ENCODE data around the gene DIAPH3. TPM values are rescaled to one million over a fixed set of nuclear protein-coding genes. Genes with fewer than 3 reads are reported as not detected.

The DIAPH3 gene
- total and polyA plus RNA-seq, 2 of the 8 experiments (the other 6 are each of a cell fraction or from before 2014, with no cell fraction given), result 8.0 to 30.8 TPM

DNA sequence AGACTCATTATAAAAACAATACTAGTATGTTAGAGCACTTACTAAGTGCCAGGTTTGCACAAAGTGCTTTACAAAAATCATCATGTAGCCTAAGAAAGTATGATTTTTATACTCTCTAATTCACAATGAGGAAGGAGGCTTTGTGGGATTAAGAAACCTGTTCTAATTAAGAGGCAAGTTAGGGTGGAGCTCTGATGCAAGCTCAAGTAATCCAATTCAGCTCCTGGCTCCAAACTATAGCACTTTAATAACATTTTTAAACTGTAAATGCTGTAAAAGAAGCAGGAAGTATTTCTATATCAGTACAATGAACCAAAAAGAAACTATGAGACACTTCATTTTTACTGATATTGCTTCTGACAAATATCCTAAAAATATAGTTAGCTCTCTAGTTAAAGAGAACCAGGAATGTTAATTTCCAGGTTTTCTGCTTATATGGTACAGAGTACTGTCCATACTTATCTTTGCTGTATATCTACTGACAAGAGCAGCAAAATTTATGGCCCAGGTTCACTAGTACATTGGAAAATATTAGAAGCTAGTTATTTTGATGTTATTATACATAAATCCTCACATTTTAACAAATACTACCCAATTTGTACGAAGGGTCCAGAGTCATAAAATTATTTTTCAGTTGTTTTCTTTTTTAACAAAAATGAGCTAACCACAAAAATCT, 482.0 kb downstream of the DIAPH3 start:
- Histone ChIP-seq H3K4me1 (replicated peaks in 1 of 4; ENCODE audit: control insufficient read depth in 3 of 4, insufficient read depth in 4 of 4, low read length in 3 of 4) (peaks cover 0 to 7% (median 3%) of the 10 kb centered on the region in 4 experiments; a peak in 4 of 7 replicates), H3K4ac (replicated peaks; ENCODE audit: insufficient read length, low read depth, low read length) (no peak overlapping the region), H2BK15ac (ENCODE audit: low read length) (no peak overlapping the region), H3K56ac (replicated peaks; ENCODE audit: insufficient read length, low read depth, low read length) (no peak overlapping the region), H4K5ac (ENCODE audit: insufficient read length, low read depth, low read length) (no peak overlapping the region), H2AK5ac (ENCODE audit: low read depth, low read length) (no peak overlapping the region), H2BK120ac (replicated peaks; ENCODE audit: low read depth, low read length) (no peak overlapping the region), H2BK12ac (ENCODE audit: low read depth, low read length) (no peak overlapping the region), H3K79me1 (ENCODE audit: low read depth, low read length) (no peaks in the 10 kb centered on the region), H3K14ac (ENCODE audit: insufficient read length) (no peak overlapping the region), H3K23ac (ENCODE audit: insufficient read length) (no peak overlapping the region), H3K27ac (ENCODE audit: low read depth, low read length) (no peak overlapping the region), H4K8ac (ENCODE audit: extremely low read depth, insufficient read depth, low read length) (no peak overlapping the region), H4K20me1 (replicated peaks in 1 of 2; ENCODE audit: control insufficient read depth in 1 of 2, insufficient read depth in 2 of 2, low read length in 2 of 2) (no peaks in the 10 kb centered on the region), H3K79me2 (ENCODE audit: control insufficient read depth in 1 of 2, insufficient read depth in 2 of 2, low read length in 2 of 2) (no peaks in the 10 kb centered on the region), H3K4me3 (ENCODE audit: extremely low read depth in 1 of 4, insufficient read depth in 2 of 4, low read depth in 3 of 4, low read length in 4 of 4) (no peak overlapping the region), H3K36me3 (ENCODE audit: control insufficient read depth in 2 of 4, insufficient read depth in 4 of 4, low read length in 3 of 4) (no peaks in the 10 kb centered on the region), H2AFZ (ENCODE audit: low read length) (no peak overlapping the region), H3K27me3 (replicated peaks in 1 of 4; ENCODE audit: control insufficient read depth in 3 of 4, extremely low read depth in 1 of 4, insufficient read depth in 3 of 4, low read length in 3 of 4) (peaks cover 0 to 1% (median 0%) of the 10 kb centered on the region in 4 experiments; a peak in 1 of 7 replicates), H2BK5ac (ENCODE audit: low read depth, low read length) (no peak overlapping the region), H3K9ac (replicated peaks in 1 of 4; ENCODE audit: extremely low read depth in 1 of 4, low read depth in 3 of 4, low read length in 3 of 4) (no peak overlapping the region), H3K23me2 (ENCODE audit: low read depth, low read length) (no peaks in the 10 kb centered on the region), H3K9me3 (ENCODE audit: insufficient read depth in 2 of 2, low read depth in 1 of 2, low read length in 1 of 2) (no peaks in the 10 kb centered on the region), H2BK20ac (ENCODE audit: low read length) (no peak overlapping the region), H4K91ac (replicated peaks; ENCODE audit: insufficient read length, low read length) (no peak overlapping the region), H3K18ac (ENCODE audit: extremely low read depth, low read length) (no peak overlapping the region), H3K4me2 (ENCODE audit: insufficient read depth in 1 of 2, low read depth in 2 of 2, low read length in 2 of 2) (no peak overlapping the region)
- 92% methylated on average over 1 of the region's 1 CpG; no CpG with 5 or more reads in 1 of the 2 experiments for WGBS, 2 experiments (ENCODE audit: extremely low coverage in 1 of 2, insufficient coverage in 1 of 2, insufficient read length in 1 of 2, insufficient replicate concordance in 2 of 2, low coverage in 1 of 2, low lambda C conversion rate in 2 of 2, missing lambda C conversion rate in 1 of 2)
- ChIA-PET CTCF (ENCODE audit: partially characterized antibody) (interaction anchor here (0.5 to 8.8 kb wide), 24 partner anchors 10 to 752 kb away, joined by 3 to 94 read pairs (median 3); no protein-coding TSS in a partner anchor), POLR2A (ENCODE audit: partially characterized antibody) (no interaction called here)
- no peak for FAIRE-seq
- no peak for DNase-seq (ENCODE audit: low read depth in 1 of 2, low spot score in 2 of 2)
- no peak for TF ChIP-seq YY1 (IDR thresholded peaks at IDR 0.05; ENCODE audit: low read depth, low read length)
- TF ChIP-seq PHF8 (conservative IDR thresholded peaks at IDR 0.05; ENCODE audit: low read depth, low read length), result no peak
- TF ChIP-seq SAP30 (IDR thresholded peaks at IDR 0.05; ENCODE audit: insufficient read depth, insufficient replicate concordance, low read length), result no peak
- TF ChIP-seq RNF2 (IDR thresholded peaks at IDR 0.05; ENCODE audit: borderline replicate concordance, low read depth, low read length, missing control alignments, poor library complexity, severe bottlenecking), result no peak
- TF ChIP-seq FOSL1 (IDR thresholded peaks at IDR 0.05; ENCODE audit: insufficient read depth, low read depth, low read length), result no peak
- TF ChIP-seq SIRT6 (IDR thresholded peaks at IDR 0.05; ENCODE audit: low read length), result no peak
- TF ChIP-seq, protein P1, sequence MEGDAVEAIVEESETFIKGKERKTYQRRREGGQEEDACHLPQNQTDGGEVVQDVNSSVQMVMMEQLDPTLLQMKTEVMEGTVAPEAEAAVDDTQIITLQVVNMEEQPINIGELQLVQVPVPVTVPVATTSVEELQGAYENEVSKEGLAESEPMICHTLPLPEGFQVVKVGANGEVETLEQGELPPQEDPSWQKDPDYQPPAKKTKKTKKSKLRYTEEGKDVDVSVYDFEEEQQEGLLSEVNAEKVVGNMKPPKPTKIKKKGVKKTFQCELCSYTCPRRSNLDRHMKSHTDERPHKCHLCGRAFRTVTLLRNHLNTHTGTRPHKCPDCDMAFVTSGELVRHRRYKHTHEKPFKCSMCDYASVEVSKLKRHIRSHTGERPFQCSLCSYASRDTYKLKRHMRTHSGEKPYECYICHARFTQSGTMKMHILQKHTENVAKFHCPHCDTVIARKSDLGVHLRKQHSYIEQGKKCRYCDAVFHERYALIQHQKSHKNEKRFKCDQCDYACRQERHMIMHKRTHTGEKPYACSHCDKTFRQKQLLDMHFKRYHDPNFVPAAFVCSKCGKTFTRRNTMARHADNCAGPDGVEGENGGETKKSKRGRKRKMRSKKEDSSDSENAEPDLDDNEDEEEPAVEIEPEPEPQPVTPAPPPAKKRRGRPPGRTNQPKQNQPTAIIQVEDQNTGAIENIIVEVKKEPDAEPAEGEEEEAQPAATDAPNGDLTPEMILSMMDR (IDR thresholded peaks at IDR 0.05; ENCODE audit: control extremely low read depth in 1 of 3, insufficient read depth in 1 of 3, low read depth in 1 of 3, low read length in 3 of 3), result no peak
- TF ChIP-seq JUN (IDR thresholded peaks at IDR 0.05; ENCODE audit: low read depth, low read length), result no peak
- TF ChIP-seq ASH2L (IDR thresholded peaks at IDR 0.05; ENCODE audit: low read length), result no peak
- TF ChIP-seq SP2 (IDR thresholded peaks at IDR 0.05; ENCODE audit: low read length), result no peak

Data from H1 (cell line).